NCI-H345 (cell line): ENCODE measurements around the gene PALMD.

Experiments
- DNase-seq: peaks from one replicate; lab custom pipeline; 2025; lab: John Stamatoyannopoulos, UW

Gene PALMD

DNA sequence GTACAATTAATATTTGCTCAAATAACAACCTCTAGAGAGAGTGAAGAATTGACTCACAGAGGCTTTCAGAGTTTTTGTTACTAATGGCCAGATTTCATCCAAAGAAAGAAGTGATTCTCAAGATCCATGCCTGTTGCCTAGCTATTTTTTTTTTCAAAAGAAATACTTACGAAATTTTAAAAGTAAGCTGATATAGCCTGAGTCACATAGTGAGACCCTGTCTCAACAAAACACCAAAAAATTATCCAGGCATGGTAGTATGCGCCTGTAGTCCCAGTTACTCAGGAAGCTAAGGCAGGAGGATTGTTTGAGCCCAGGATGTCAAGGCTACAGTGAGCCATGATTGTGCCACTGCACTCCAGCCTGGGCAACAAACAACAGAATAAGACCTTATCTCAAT, 14.6 kb downstream of the PALMD start:
- no peak for DNase-seq

DNA sequence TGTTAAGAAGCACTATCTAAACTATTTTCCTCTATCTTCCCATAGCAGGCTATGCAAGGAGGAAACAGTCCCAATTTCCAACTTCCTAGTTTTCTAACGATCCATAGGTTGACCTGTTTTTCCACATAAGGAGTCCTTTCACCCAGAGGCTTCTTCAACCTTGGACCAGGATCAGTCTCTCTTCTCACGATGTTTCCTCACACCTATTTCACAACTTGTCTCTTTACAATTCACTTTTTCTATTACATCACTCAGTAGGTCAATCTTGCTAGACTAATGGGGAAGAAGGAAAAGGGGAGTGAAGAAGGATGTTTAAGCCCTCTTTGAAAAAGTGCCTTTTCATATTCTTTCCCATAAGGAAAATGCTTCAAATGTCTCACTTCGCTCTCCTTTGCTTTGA, 15.9 kb downstream of the PALMD start:
- no peak for DNase-seq

DNA sequence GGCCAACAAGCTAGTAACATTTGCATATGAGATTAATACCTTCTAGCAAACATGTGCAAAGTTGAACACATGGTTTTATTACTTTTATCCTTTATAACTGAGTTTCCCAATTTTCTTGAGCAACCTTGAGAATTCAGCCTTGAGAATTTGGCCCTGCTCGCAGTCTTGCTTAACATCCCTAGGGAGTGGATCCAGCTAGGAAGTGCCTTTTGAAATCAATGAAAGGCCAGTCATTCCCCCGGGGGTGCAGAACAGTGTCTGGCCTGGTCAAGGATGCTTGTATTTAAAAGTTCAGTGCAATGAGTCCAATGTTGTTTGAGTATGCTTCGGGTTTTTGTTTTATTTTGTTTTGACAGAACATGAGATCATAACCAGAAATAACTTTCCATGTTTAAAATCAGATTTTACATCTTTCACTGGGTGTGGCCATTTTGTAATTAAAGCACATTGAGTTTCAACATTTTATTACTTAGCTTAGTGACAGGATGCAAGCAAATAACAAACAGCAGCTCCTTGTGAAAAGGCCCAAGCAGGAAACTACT, 16.7 kb downstream of the PALMD start:
- DNase-seq = no peak

DNA sequence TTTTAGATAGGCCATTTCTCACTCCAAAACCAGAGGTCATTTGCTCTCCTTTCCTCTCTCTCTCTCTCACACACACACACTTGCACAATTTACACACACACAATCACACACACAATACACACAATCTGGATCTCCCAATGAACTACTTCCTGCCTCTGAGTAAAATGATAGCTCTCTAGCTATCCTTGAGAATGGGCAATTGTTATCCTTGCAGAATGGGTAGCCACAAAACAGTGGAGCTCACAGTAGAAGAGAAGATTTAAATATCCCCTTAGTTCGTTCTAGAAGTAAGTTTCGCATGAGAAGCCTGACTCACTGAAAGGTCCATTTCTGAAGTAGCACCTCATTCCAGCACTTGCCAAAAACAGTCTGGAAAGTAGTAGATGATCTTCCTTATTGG, 17.6 kb downstream of the PALMD start:
- DNase-seq = no peak

DNA sequence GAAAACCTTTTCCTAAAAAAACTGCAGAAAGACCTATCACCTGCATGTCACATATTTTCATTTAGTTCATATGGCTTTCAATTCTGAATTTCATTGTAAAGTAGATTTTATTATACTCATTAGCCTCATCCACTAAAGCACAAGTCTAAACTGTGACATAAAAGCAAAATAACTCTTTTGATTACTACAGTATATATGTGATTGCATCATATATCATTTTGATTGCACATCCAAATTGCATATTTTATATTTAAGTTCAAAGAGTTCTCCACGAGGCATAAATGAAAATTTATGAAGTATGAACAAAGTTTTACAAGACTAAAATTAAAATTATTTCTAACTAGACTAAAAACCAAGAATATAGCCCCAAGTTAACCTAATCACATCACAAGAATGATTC, 19.3 kb downstream of the PALMD start:
- DNase-seq = no peak

DNA sequence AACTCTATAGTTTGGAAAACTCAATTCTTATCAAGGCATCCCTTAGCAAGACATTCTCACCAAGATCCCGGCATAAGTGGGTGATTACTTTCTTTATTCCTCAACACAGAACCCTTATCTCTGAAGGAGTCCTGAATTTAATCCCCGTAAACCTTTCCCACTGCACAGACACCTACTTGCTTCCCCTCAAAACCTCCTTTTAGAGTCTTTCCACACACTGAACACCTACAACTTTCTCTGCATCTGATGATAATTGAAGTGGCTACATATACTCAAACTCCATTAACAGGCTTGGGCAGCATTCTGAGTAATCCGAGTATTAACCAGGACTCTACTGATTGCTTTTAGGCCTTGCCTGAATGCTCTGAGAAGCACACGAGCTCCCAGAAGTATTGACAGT, 23.5 kb downstream of the PALMD start:
- no peak for DNase-seq

DNA sequence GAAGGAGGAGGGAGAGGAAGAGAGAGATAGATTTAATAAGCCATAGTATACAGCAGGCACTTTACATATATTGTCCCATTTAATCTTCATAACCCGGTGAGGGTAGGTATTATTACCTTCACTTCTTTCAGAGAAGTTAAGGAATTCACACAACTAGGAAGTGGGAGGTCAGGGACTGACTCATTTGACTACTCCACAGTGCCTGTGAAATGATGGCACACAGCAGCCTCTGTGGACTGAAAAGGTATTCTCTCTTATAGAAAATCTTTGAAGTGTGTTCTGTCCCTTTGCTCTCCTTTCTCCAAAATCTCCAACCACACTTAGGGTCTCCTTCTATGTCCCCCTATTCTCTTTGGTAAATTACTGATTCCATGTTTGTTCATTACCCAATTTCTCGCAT, 23.9 kb downstream of the PALMD start:
- no peak for DNase-seq

DNA sequence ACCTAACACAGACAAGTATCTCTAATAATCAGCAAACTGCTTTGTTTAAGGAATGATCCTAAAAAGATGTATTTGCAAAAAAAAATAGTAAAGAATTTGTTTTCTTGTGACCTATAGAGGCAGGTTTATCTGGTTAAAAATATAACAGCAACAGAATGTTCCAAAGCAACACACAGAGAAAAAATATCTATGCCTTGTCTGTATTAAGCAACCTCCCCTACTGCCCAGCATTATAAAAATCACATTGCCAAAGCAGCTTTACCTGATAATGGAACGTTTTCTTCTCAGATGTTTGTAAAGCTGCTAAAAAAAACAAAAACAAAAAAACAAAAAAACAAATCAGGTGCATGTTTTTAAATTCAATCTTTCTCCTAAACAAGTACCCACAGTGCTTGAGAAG, 24.7 kb downstream of the PALMD start:
- DNase-seq = no peak

DNA sequence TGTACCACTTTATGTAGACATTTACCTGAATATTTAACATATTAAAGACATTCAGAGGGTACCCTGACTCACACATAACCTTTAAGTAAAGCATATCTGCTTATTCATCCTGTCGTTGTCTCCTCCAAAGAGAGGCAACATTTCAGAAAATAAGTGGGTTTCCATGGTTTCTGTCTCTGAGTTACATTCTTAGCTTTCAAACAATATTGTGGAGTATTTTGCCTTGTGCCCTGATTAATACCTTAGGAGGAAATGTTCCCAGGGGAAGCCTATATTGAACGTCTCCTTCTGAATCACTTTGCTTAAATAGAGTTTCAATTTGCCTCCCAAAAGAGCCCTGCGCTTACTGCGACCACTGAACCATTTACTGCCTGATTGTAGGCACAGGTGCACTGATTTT, 26.1 kb downstream of the PALMD start:
- DNase-seq = no peak

DNA sequence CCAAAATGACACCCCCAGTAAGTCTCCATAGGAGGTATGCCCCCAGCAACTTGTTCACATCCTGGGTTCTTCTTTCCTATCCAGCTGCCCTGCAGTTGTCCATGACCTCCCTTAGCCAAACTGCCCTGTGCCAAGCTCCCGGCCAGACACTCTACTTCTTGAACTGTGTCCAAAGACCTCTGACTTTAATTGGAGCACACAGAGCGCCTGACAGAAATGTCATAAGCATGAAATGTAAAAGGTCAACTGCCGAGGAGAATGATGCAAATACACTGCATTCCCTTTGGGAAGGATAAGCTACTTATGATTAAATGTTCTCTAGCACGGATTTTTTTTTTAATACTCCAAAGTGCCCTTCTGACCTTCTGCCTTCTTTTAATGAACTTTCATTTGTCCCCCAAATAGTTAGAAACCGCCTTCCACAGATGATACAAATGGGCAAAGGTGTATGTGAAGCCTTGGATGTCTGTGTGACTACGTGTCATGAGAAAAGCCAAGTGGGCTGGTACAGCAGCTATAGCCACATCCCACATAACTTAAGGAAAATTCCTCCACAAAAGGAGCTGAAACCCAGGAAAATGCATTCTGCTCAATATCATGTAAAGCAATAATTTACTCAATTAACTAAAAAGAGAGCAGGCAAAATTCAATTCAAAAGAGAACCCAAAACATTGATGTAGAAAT, 26.8 kb downstream of the PALMD start:
- DNase-seq = no peak

DNA sequence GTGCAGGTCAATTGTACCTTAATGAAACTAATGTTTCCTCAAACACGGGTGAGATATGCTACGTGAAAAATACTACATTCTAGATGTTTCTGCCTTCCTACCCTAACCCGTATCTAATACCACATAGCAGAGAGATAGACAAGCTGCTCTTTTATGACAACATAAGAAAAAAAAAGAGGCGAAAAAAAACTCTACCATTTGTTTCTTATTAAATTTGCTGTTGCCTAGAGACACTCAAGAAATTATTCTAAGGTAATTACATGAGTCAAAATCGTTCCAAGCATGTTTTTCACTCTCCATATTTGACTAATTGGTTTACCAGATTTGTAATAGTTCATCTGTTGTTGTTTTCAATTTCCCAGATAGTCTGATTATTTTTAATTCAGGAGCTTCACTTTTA, 27.4 kb downstream of the PALMD start:
- no peak for DNase-seq

DNA sequence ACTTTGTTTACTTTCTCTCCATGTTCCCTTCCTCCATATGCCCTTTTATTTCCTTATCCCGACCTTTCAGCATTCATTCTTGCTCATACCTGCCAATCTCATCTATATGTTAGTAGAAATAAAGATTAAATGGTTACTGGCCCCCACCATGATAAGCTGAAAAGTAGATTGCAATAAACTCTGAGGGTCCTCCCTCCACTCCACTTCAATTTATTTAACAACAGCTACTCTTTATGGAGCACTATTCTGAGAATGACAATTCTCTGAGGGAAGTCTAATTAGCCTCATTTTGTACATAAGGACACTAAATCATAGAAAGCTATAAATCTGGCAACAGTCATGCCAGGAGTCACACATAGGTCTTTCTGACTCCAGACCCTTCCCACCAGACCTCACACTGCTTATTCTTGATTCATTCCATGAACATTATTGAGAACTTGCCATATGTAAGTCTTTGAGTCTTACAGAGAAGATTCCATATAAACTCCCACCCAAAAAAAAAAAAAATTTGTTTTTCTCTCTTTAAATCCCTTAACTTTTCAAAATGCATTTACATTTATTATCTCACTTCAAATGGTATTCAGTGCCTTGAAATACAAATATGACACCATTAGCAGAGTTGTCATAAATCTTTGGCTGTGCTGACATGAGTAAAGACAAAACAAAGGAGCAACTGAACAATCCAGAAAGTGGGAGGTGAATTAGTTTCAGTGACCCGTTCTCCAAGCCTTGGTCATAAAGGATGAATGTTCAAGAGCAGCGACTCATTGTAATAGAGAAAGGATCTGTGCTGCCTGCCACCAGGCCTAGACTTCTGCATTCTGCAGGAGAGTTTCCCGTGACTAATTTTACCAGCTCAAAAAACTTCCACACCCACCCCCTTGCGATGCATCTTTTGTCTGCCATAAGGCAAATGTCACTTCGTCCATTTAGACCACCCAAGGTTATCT, 28.5 kb downstream of the PALMD start:
- DNase-seq = no peak

DNA sequence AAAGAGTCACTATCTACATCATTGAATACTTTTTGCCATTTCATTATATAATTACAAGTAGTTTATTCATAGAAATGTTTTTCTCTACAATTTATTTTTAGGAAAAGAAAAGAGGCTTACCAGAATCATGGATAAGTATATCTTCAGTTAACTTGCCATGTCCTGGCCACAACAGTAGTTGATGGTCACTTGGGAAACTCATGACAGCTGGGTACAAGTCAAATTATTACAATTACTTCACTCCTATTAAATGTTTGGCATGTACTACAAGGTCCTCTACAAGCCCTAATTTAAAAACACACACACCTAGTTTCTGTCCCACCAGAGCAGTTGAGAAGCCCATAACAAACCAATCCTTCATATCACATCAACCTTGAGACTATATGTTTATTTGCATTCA, 29.4 kb downstream of the PALMD start:
- DNase-seq = no peak

DNA sequence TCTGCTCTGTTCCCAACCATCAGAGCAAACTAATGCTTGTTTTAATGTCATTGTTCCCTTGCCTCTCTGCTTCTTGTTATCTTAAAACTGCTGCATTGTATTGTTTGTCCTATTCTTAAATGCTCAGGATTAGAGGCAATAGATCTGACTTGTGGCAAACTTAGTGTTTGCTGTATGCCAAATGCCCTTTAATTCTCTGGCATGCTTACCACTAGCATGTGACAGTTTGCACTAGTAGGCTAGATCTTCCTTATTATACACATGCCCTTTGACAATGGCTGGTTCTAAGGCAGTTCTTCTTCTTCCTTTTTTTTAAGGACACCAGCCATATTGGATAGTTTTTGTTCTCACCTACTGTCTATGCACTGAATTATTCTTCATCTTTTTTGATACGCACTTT, 30.1 kb downstream of the PALMD start:
- DNase-seq = no peak

DNA sequence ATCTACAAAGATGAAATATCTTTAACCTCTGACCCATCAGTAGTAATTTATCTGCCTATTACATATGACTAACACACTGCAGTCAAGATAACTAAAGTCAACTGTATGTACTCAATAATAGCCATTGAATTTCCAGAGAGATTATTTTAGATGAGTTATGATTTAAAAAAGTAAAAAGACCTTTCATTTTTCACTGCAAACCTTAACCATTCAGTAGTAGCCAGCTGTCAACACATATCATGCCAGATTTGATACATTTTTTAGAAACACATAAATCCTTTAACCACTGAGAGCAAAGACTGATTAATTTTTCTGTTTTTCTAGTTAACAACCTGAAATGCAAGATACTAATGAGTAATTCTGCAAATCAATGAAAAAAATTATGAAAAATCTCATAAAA, 31.0 kb downstream of the PALMD start:
- DNase-seq = no peak

DNA sequence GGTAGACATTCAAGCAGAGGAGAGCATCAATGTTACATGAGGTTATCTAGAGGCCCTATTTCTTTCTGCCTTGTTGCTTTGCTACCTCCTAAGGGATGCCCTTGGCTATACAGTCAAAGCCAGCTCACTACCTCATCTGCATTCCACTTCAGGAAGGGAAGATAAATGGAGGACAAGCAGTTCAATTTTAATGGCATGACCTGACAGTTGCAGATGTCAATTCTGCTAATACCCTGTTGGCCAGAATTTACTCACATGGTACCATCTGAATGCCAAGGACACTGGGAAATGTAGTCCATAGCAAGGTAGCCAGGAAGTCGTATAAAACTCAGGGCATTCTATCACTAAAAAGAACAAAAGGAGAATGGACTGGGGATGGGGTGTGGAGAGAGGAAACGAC, 31.5 kb downstream of the PALMD start:
- DNase-seq = no peak

DNA sequence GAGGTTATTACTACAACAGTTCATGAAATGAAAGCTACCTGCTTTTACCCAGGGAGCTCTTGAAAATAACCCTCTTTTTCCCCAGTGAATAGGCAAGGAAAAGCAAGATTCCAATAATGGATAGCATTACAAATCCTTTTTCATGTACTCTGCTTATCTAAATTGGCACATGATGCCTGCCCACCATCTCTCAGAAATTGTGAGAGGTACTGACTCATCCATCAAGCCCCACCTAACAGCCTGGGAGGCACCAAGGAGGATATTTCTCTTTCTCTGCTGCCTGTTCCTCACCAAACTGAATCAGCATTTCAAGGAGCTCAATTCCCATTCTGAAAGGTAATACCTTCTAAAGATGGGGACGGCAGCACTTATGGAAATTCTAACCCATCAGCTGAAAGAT, 34.4 kb downstream of the PALMD start:
- no peak for DNase-seq

DNA sequence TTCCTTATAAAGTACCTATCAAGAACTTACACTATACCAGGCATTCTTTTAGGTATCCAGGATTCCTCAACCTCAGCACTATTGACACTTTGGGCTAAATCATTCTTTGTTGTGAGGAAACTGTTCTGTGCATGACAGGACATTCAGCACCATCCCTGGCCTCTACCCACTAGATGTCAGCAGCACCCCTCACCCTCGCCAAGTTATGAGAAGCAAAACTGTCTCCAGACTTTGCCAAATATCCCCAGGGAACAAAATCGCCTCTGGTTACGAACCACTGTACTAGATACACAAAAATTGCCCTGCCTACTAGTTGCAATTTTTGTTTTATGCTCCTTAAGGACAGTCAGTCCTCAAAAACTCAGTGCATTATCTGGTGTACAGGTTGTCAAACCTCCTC, 35.7 kb downstream of the PALMD start:
- no peak for DNase-seq

DNA sequence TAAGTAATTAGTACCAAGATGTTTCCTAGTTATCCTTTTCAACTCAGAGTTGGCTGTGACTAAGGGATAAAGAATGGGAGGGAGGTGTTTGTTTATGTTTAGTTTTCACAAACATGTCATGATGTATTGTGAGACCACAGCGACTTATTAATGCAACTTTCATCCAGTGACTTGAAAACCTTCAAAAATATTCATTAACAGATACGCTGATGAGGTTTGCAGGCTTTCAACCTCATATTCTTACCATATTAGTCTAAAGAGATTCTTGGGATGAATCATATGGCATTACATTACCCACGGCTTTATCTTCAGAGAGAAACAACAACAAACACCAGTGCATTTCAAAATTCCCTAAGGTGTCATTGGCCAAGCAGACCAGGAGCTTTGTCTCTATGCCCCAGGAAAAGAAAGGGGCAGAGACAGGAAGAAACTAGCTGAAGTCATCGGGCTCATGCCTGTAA, 36.4 kb downstream of the PALMD start:
- DNase-seq = no peak

DNA sequence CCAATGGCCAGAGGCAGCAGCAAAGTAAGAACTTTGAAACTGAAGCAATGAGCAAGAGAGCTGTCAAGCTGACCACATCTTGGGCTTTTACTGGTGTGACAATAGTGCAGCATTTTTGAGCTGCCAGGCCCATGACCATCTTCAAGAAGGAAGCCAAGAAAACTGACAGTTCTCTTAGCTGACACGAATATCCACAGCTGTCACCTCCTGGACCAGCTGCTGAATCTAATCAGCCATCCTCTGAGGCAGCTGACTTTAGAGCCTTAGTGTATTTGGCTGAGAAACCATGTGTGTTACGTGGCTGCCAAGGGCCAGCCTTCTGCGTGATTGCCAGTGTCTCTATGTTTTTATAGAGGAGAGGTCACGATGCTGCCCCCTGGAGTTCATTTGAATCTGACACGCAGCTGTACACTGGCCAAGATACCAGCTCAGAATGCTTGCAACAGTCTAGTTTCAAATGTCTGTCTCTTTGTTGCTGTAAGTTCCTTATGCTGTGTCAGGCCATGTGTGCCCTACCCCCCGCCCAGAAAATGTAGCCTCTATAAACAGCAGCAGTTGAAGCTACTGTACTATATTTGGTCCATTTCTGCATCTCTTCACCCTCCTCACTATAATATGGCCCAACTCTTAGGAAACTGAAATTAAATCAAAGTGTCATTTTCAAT, 39.7 kb downstream of the PALMD start:
- DNase-seq = peak; percentile 21

DNA sequence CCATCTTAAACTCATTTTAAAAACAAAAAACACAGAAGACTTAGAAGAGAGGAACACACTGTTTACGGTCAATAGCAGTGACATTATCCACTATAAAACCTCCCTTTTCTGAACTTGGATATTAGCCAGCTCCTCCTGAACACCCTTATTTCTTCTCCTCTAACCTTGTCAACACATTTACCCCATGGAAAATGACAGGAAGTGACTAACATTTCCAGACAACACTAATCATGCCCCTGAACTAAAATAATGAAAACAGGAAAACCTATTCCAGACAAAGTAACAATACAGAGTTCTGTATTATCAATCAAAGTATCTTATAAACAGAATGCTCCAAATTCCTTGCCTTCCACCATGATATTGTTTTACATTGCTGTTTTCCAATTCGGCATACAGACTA, 45.3 kb downstream of the PALMD start:
- DNase-seq = no peak

DNA sequence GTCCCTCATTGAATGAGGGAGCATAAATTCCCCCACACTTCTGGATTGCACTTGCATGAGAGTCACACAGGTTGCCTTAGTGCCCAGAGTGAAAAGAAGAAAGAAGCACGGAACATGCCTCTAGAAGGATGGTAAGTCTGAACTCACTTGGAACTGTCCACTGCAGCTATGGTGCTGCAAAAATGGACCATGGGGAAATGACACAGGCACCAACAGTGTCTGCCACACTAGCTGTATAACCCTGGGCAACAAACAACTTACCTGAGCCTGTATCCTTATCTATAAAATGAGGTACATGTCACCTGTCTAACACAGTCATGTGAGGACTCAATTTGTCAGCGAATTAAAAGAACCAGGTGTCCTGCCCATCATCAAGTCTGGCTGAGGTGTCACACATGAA, 50.7 kb downstream of the PALMD start:
- no peak for DNase-seq

DNA sequence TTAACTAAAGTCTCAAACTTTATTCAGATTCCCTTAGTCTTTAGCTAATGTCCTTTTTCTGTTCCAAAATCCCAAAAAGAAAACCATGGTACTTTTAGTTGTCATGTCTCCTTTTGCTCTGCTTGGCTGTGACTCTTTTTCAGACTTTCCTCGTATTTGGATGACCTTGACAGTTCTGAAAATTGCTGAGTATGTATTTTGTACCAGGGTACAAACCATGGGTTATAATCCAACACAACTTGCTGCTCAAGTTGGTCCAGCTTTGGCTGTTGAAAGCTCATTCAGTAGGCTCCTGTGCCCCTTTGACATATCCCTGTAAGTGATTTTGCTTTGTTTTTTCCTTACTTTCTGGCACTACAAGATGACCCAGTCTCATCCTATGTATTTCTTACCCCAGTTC, 51.7 kb downstream of the PALMD start:
- DNase-seq = no peak
